Activated naive CD4-positive, alpha-beta T cell treated with anti-CD3 and anti-CD28 coated beads, Interleukin-2, amount 10 ng/mL, durations not matched to agents 7 days and 5 days (primary cell): ENCODE measurements around the gene CCDC32.

Experiments
- CTCF ChIA-PET: fragments of 350-600 bp; sonication (Branson Sonifier 250); formaldehyde crosslinking; loops from one replicate; lab custom pipeline; 2021; ENCODE audit warnings: antibody characterized with exemption; lab: Charles Lee
- DNase-seq: peaks from one replicate; pipeline ENCODE4 v3.0.0-alpha.2; 2020
- H3K27ac Mint-ChIP-seq: one replicate; pipeline ENCODE4 v1.8.0; 2021; ENCODE audit warnings: mild to moderate bottlenecking, moderate library complexity, mixed read lengths
- H3K27me3 Mint-ChIP-seq: one replicate; pipeline ENCODE4 v1.8.0; 2021; ENCODE audit warnings: mild to moderate bottlenecking, mixed read lengths
- H3K36me3 Mint-ChIP-seq: one replicate; pipeline ENCODE4 v1.8.0; 2021; ENCODE audit warnings: mixed read lengths
- H3K4me1 Mint-ChIP-seq: one replicate; pipeline ENCODE4 v1.8.0; 2021; ENCODE audit warnings: mixed read lengths
- H3K4me3 Mint-ChIP-seq: one replicate; pipeline ENCODE4 v1.8.0; 2021; ENCODE audit warnings: mild to moderate bottlenecking, moderate library complexity, mixed read lengths
- H3K9me3 Mint-ChIP-seq: one replicate; pipeline ENCODE4 v1.8.0; 2021; ENCODE audit warnings: mixed read lengths

Gene CCDC32

DNA sequence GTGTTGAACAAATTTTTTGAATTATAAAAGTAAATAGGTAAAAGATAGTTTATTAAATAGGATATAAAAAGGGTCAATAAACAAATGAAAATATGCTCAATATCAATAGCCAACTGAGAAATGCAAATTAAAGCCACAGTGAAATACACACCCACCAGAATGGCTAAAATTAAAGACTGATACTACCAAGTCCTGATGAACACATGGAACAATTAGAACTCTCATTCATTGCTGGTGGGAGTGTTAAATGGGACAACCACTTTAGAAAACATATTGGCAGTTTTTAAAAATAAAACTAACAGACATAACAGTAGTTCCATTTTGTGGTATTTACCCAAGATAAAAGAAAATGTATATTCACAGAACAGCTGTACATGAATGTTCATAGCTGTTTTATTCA is 41.2 kb downstream of the CCDC32 start:
- Mint-ChIP-seq H3K27me3 (peaks cover 6% of the 10 kb centered on the region), H3K27ac (no peak overlapping the region), H3K4me1 (peaks cover 5% of the 10 kb centered on the region), H3K4me3 (no peak overlapping the region), H3K9me3 (no peaks in the 10 kb centered on the region), H3K36me3 (no peaks in the 10 kb centered on the region)
- no peak for DNase-seq
- CTCF ChIA-PET: interaction anchor here (1.5 kb wide), 1 partner anchor 66 kb away, joined by 5 read pairs; no protein-coding TSS in a partner anchor

DNA sequence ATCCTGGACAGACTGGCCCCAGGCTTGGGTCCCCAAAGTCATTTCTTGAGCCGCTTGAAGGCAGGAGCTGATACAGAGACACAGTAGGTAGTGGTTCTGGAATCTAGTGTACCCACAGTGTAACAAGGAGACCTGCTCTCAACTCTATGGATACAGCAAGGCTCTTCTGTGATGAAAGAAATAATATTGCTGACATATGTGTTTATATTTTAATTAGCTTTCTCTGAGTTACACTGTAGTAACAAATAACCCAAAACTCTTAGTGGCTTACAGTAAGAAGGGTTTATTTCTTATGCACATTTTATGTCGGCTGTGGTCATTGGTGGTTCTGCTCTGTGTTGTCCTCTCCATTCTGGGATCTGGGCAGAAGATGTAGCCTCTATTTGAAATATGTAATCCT is 48.5 kb downstream of the CCDC32 start:
- Mint-ChIP-seq H3K27me3 (peaks cover 48% of the 10 kb centered on the region), H3K4me1 (peaks cover 14% of the 10 kb centered on the region), H3K36me3 (no peaks in the 10 kb centered on the region), H3K4me3 (no peak overlapping the region), H3K9me3 (no peaks in the 10 kb centered on the region), H3K27ac (no peak overlapping the region)
- no peak for DNase-seq
- CTCF ChIA-PET: no interaction called here

DNA sequence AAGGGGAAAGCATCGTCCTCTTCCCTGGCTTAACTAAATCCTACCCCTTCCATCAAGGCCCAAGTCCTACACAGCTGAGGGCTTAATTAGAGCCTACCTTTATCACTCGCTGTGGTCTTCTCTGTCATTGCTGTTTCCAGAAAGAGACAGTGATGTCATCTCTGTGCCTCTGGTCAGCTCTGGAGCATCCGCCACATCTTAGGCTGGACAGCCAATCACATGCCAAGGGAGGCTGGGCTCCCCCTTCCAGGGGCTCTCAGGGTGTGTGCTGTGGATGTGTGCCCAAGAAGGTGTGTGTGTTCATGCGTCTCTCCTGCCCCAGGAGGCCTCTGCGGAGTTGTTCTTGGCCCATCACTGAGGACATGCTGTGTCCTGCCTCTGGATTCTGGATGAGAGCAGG is 51.2 kb downstream of the CCDC32 start:
- Mint-ChIP-seq H3K4me3 (no peak overlapping the region), H3K27ac (no peak overlapping the region), H3K9me3 (no peaks in the 10 kb centered on the region), H3K36me3 (no peaks in the 10 kb centered on the region), H3K4me1 (peaks cover 13% of the 10 kb centered on the region), H3K27me3 (peaks cover 71% of the 10 kb centered on the region)
- CTCF ChIA-PET: no interaction called here
- DNase-seq: no peak

DNA sequence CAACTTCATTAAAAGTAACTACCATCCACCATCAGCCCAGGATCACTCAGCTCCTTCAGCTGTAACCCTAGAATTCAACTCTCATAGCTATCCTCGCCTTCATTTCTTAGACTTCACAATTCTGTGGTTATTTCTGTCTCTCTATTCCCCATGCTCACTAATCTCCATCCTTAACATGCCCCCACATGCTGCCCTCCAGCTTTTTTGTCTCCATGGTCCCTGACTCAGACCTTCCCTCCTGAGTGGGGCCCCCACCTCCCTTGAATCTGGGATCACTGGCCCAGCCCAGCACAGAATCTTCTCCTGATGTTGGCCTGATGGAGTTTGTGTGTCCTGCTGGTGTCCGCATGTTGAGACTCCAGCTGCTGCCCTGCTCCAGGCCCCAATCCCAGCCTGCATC is 52.4 kb downstream of the CCDC32 start:
- peaks cover 19% of the 10 kb centered on the region for H3K4me1 Mint-ChIP-seq
- H3K4me3 Mint-ChIP-seq: peak overlapping the region; percentile 28
- H3K27me3 Mint-ChIP-seq: peaks cover 83% of the 10 kb centered on the region
- H3K9me3 Mint-ChIP-seq: no peaks in the 10 kb centered on the region
- H3K27ac Mint-ChIP-seq: no peak overlapping the region
- CTCF ChIA-PET: interaction anchor here (1.2 kb wide), 1 partner anchor 11 kb away, joined by 5 read pairs; no protein-coding TSS in a partner anchor
- H3K36me3 Mint-ChIP-seq: no peaks in the 10 kb centered on the region
- no peak for DNase-seq

DNA sequence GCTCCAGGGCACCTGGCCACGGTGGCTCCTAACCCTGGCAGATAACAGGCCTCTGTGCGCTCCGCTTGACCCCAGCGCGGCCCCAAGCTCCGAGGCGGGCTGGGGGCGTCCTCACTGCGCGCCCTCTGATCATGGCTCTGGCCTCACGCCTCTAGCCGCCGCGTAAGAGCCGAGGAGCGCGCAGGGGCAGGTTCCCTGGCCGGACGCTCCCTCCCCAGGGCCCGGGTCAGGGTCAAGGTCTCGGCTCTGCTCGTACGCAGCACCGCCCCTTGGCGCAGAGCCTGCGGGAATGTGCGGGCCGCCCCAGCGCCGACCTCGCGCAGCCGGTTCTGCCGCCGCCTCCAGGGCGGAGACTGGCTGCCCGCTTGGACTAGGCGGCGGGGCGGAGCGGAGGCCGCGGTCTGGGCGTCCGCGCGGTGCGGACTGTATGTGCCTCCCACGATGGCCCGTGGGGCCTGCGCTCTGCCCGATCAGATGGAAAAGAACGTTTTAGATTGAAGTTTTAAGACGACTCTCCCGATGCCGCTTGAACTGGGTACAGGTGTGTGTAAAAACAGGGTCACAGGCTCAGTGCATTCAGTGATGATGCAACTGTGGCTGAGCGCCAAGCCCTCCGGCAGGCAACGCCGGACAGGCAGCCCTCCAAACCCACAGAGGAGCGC is 53.2 kb downstream of the CCDC32 start:
- Mint-ChIP-seq H3K36me3 (no peaks in the 10 kb centered on the region), H3K4me3 (peak overlapping the region; percentile 58), H3K27me3 (peaks cover 90% of the 10 kb centered on the region), H3K9me3 (no peaks in the 10 kb centered on the region), H3K4me1 (peaks cover 25% of the 10 kb centered on the region), H3K27ac (no peak overlapping the region)
- DNase-seq: peak; percentile 36
- CTCF ChIA-PET: no interaction called here

DNA sequence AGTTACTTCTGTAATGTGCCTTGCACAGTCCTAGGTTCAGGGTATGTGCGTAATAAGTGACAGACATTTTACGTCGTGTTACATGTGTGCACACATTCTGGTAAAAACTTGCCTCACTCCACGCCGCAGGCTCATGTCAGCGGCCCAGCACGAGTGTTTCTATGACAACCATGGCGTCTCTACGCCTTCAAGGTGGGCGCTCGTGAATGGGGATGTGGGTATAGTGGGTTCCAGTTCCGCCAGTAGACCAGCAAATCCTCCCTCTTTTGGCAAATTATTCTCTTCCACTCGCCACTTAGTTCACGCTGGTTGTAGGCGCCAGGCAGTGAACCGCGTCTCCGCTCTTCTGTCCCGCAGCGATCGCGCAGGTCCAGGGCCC is 53.8 kb downstream of the CCDC32 start:
- Mint-ChIP-seq H3K4me3 (peak overlapping the region; percentile 58), H3K27ac (no peak overlapping the region), H3K27me3 (peaks cover 93% of the 10 kb centered on the region), H3K9me3 (no peaks in the 10 kb centered on the region), H3K4me1 (peaks cover 28% of the 10 kb centered on the region), H3K36me3 (no peaks in the 10 kb centered on the region)
- CTCF ChIA-PET: no interaction called here
- DNase-seq: peak; percentile 31

DNA sequence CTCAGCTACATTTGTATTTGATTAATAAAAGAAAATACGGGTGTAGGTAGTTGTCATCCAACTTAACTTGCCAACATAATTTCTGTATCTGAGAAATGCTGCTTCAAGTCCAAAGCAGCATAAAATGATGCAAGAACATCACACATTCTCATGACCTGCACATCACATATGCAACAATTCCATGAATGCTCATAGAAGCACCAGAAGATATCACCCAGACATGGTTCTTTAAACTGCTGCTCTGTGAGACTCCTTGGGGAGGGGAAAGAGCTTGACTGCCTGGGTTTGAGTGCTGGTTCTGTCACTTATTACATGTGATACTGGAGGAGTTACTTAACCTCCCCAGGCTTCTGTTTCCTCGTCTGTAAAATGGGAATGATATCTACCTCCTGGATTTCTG is 54.6 kb downstream of the CCDC32 start:
- Mint-ChIP-seq H3K4me3 (no peak overlapping the region), H3K36me3 (no peaks in the 10 kb centered on the region), H3K4me1 (peaks cover 28% of the 10 kb centered on the region), H3K27ac (no peak overlapping the region), H3K9me3 (no peaks in the 10 kb centered on the region), H3K27me3 (peaks cover 92% of the 10 kb centered on the region)
- CTCF ChIA-PET: no interaction called here
- DNase-seq: no peak

DNA sequence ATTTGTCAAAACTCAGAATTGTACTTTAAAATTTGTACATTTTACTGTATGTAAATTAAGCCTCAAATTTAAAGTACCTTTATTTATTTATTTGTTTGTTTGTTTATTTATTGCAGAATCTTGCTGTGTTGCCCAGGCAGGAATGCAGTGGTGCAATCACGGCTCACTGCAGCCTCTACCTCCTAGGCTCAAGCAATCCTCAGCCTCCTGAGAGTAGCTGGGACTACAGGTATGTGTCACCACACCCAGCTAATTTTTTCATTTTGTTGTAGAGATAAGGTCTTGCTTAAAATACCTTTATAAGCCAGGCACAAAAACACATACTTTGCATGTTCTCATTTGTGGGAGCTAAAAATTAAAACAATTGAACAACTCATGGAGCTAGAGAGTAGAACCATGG is 56.6 kb downstream of the CCDC32 start:
- Mint-ChIP-seq H3K27ac (no peak overlapping the region), H3K4me3 (no peak overlapping the region), H3K9me3 (no peaks in the 10 kb centered on the region), H3K4me1 (peaks cover 28% of the 10 kb centered on the region), H3K27me3 (peaks cover 82% of the 10 kb centered on the region), H3K36me3 (no peaks in the 10 kb centered on the region)
- DNase-seq: no peak
- CTCF ChIA-PET: interaction anchor here (0.6 to 2.2 kb wide), 6 partner anchors 34 to 285 kb away, joined by 3 to 12 read pairs (median 4); no protein-coding TSS in a partner anchor

DNA sequence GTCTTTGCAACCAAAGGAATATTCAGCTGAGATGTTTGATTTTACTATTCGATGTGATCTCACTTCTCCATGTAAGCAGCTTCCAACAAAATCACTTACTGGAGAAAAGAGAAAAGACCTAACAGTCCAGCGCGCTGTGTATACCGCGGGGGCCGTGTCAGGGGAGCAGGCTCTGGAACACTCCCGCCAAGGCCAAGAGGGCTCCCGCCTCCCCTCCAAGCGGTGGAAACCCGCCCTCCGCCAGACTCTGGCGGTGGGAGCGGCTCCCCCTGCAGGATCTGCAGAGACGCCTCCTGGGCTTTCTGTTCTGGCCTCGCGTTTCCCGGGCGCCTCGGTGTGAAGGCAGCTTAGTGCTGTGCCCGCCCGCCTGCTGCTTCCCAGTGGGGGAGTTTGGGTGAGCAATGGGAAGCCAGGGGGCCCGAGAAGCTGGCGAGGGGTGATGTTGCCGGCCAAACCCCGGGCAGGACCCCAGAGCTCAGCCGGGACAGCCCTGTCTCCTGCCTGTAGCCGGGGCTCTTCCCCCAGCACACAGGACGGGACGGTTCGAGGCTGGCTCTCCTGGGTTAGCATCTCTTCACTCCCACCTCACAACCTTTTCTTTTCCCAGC is 57.8 kb downstream of the CCDC32 start:
- DNase-seq: peak; percentile 78
- Mint-ChIP-seq H3K9me3 (no peaks in the 10 kb centered on the region), H3K27ac (no peak overlapping the region), H3K27me3 (peaks cover 78% of the 10 kb centered on the region), H3K4me1 (peaks cover 23% of the 10 kb centered on the region), H3K36me3 (no peaks in the 10 kb centered on the region), H3K4me3 (peak overlapping the region; percentile 21)
- CTCF ChIA-PET: interaction anchor here (0.6 to 2.2 kb wide), 18 partner anchors 14 to 166 kb away, joined by 3 to 12 read pairs (median 3); partner anchors contain the start of gene BAHD1
